OCI-LY1 (cell line): ENCODE measurements around the gene RPH3AL.
"Not testable (repeated sequence)": the region's sequence is repeated elsewhere in the genome, so short reads cannot be mapped to it uniquely, and the experiment has no call there.

Experiments
- CTCF ChIP-seq: fragments of 200-600 bp; sonication (generic), shearing (Covaris generic); IDR thresholded peaks from 2 replicates; pipeline ENCODE4 v1.5.1; 2017; ENCODE audit warnings: mild to moderate bottlenecking, antibody characterized with exemption, low read length, moderate library complexity, mixed read lengths
- EZH2 ChIP-seq: fragments of 200-600 bp; sonication (generic), shearing (Covaris generic); IDR thresholded peaks from 2 replicates; pipeline ENCODE4 v1.8.0; 2017; ENCODE audit warnings: borderline replicate concordance, mixed run types, mild to moderate bottlenecking, antibody characterized with exemption, low read length, moderate library complexity, mixed read lengths

DNA sequence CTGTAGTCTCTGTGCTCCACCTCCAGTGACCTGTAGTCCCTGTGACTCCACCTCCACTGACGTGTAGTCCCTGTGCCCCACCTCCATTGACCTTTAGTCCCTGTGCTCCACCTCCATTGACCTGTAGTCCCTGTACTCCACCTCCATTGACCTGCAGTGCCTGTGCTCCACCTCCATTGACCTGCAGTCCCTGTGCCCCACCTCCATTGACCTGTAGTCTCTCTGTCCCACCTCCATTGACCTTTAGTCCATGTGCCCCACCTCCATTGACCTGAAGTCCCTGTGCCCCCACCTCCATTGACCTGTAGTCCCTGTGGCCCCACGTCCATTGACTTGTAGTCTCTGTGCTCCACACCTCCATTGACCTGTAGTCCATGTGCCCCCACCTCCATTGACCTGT lies 35.5 kb downstream of the RPH3AL start:
- TF ChIP-seq CTCF, EZH2: not testable (repeated sequence)
